ENCODE measurements around the gene BUD13. TPM values are rescaled to one million over a fixed set of nuclear protein-coding genes. Genes with fewer than 3 reads are reported as not detected.

The BUD13 gene
- total RNA-seq, result 14.1 TPM
- 11.7 TPM for polyA plus RNA-seq (ENCODE audit: insufficient read depth, low read depth, low replicate concordance)
- long read RNA-seq, donor 1, partial matches to known transcripts, result 16 of 17 reads
- long read RNA-seq, donor 1, other reads (novel, unspliced or antisense), result 0 of 17 reads
- long read RNA-seq, donor 2, transcript BUD13-201 (10 exons, 2,196 nt), result major isoform, 5 of 17 reads
- long read RNA-seq, donor 2, partial matches to known transcripts, result 12 of 17 reads
- long read RNA-seq, donor 2, other reads (novel, unspliced or antisense), result 0 of 17 reads
- long read RNA-seq, donor 3, partial matches to known transcripts, result 6 of 9 reads
- long read RNA-seq, donor 3, other reads (novel, unspliced or antisense), result 0 of 9 reads
- long read RNA-seq, donor 4, transcript BUD13-201 (10 exons, 2,196 nt), result major isoform, 6 of 18 reads
- long read RNA-seq, donor 4, partial matches to known transcripts, result 12 of 18 reads
- long read RNA-seq, donor 4, other reads (novel, unspliced or antisense), result 0 of 18 reads
- long read RNA-seq, donor 5, partial matches to known transcripts, result 0 of 1 reads
- long read RNA-seq, donor 5, other reads (novel, unspliced or antisense), result 0 of 1 reads
- long read RNA-seq, donor 6, transcript BUD13-201 (10 exons, 2,196 nt), result major isoform, 5 of 24 reads
- long read RNA-seq, donor 6, partial matches to known transcripts, result 19 of 24 reads
- long read RNA-seq, donor 6, other reads (novel, unspliced or antisense), result 0 of 24 reads
- long read RNA-seq, donor 7, partial matches to known transcripts, result 8 of 9 reads
- long read RNA-seq, donor 7, other reads (novel, unspliced or antisense), result 0 of 9 reads
- long read RNA-seq, donor 8, partial matches to known transcripts, result 18 of 22 reads
- long read RNA-seq, donor 8, other reads (novel, unspliced or antisense), result 0 of 22 reads
- long read RNA-seq, donor 9, partial matches to known transcripts, result 5 of 8 reads
- long read RNA-seq, donor 9, other reads (novel, unspliced or antisense), result 0 of 8 reads
- long read RNA-seq, donor 10, transcript BUD13-201 (10 exons, 2,196 nt), result major isoform, 5 of 18 reads
- long read RNA-seq, donor 10, partial matches to known transcripts, result 13 of 18 reads
- long read RNA-seq, donor 10, other reads (novel, unspliced or antisense), result 0 of 18 reads

GRCh38 chr11:116772443-116773202 lies at the start of gene BUD13:
Gene BUD13, minus strand, starts transcription at chr11:116772987. Its CDS starts 23 bp downstream, at chr11:116772964.
- Histone ChIP-seq H3K9ac (ENCODE audit: low read length in 3 of 3) (peak within 1 kb of the TSS; percentile 81 to 82 (median 82)), H3K27me3 (ENCODE audit: control insufficient read depth, insufficient read depth, low read length) (no peaks in the 10 kb centered on the region), H3K4me1 (ENCODE audit: control insufficient read depth in 2 of 3, insufficient read depth in 2 of 3, low read depth in 1 of 3, low read length in 3 of 3) (peaks cover 0 to 11% (median 9%) of the 10 kb centered on the region in 3 donors), H3K4me3 (ENCODE audit: low read length in 3 of 3) (peak within 1 kb of the TSS; percentile 86 to 91 (median 89)), H3K9me3 (ENCODE audit: control insufficient read depth in 2 of 3, insufficient read depth in 1 of 3, low read length in 3 of 3) (no peaks in the 10 kb centered on the region), H3K27ac (ENCODE audit: low read depth in 2 of 2, low read length in 2 of 2) (peak within 1 kb of the TSS; percentile 92 to 96), H3K36me3 (ENCODE audit: control insufficient read depth in 2 of 3, insufficient read depth in 3 of 3, low read length in 3 of 3) (peaks cover 0 to 6% (median 2%) of the 10 kb centered on the region in 3 donors)
- intact Hi-C loops (cut with DNase I), result no loop called here
- FAIRE-seq, result no peak
- TF ChIP-seq CTCF (IDR thresholded peaks at IDR 0.05; ENCODE audit: borderline replicate concordance, extremely low read depth, insufficient read depth), result no peak
- DNase-seq, result peak; percentile 94 to 96 (median 95)

- no peak overlapping the region for H3K9ac ChIP-seq (ENCODE audit: low read length in 3 of 3)
- FAIRE-seq (no peak), DNase-seq (no peak)
- no peak overlapping the region for H3K4me3 ChIP-seq (ENCODE audit: low read length in 3 of 3)
- no peaks in the 10 kb centered on the region for H3K4me1 ChIP-seq (ENCODE audit: control insufficient read depth in 2 of 3, insufficient read depth in 2 of 3, low read depth in 1 of 3, low read length in 3 of 3)
- H3K27me3 ChIP-seq (ENCODE audit: control insufficient read depth, insufficient read depth, low read length), result no peaks in the 10 kb centered on the region
- H3K9me3 ChIP-seq (ENCODE audit: control insufficient read depth in 2 of 3, insufficient read depth in 1 of 3, low read length in 3 of 3), result no peaks in the 10 kb centered on the region
- H3K36me3 ChIP-seq (ENCODE audit: control insufficient read depth in 2 of 3, insufficient read depth in 3 of 3, low read length in 3 of 3), result no peaks in the 10 kb centered on the region
- intact Hi-C loops (cut with DNase I), result no loop called here
- H3K27ac ChIP-seq (ENCODE audit: low read depth in 2 of 2, low read length in 2 of 2), result no peak overlapping the region
- no peak for TF ChIP-seq CTCF (IDR thresholded peaks at IDR 0.05; ENCODE audit: borderline replicate concordance, extremely low read depth, insufficient read depth)
Observed at GRCh38 chr11:116822575-116822974, 49.8 kb upstream of the BUD13 start.

- DNase-seq (no peak), FAIRE-seq (no peak)
- no peak overlapping the region for H3K4me3 ChIP-seq (ENCODE audit: low read length in 3 of 3)
- no peaks in the 10 kb centered on the region for H3K9me3 ChIP-seq (ENCODE audit: control insufficient read depth in 2 of 3, insufficient read depth in 1 of 3, low read length in 3 of 3)
- H3K9ac ChIP-seq (ENCODE audit: low read length in 3 of 3), result no peak overlapping the region
- intact Hi-C loops (cut with DNase I), result no loop called here
- H3K4me1 ChIP-seq (ENCODE audit: control insufficient read depth in 2 of 3, insufficient read depth in 2 of 3, low read depth in 1 of 3, low read length in 3 of 3), result no peaks in the 10 kb centered on the region
- no peak for TF ChIP-seq CTCF (IDR thresholded peaks at IDR 0.05; ENCODE audit: borderline replicate concordance, extremely low read depth, insufficient read depth)
- H3K27ac ChIP-seq (ENCODE audit: low read depth in 2 of 2, low read length in 2 of 2), result no peak overlapping the region
- H3K36me3 ChIP-seq (ENCODE audit: control insufficient read depth in 2 of 3, insufficient read depth in 3 of 3, low read length in 3 of 3), result no peaks in the 10 kb centered on the region
- no peaks in the 10 kb centered on the region for H3K27me3 ChIP-seq (ENCODE audit: control insufficient read depth, insufficient read depth, low read length)
Observed at GRCh38 chr11:116821050-116821918, 48.5 kb upstream of the BUD13 start.

Data from kidney (tissue), 22 donors.